Natural killer cell treated with Interleukin-12 subunit alpha and Interleukin-12 subunit beta and Interleukin-15 and Interleukin-18, amount 100 ng/mL, for 72 hours (primary cell): ENCODE measurements around the gene NPIPB2. TPM values are rescaled to one million over a fixed set of nuclear protein-coding genes. Genes with fewer than 3 reads are reported as not detected.
A peak's percentile ranks its signal among the peaks of the same experiment; 100 is the strongest.
"Not testable (repeated sequence)": the region's sequence is repeated elsewhere in the genome, so short reads cannot be mapped to it uniquely, and the experiment has no call there.

Source experiments
- ATAC-seq, 2 donors: fragments of 150-1000 bp; cut with Tn5 transposase in 1 of 2; sonication (Bioruptor Pico), chemical (Tn5 transposase) in 1 of 2; 2 replicates each; pipeline ENCODE4 v1.10.0; 2021
- DNase-seq: peaks from one replicate; pipeline ENCODE4 v3.0.0; 2022; ENCODE audit warnings: low spot score
- H3K27ac Mint-ChIP-seq, 2 donors: 1 replicate in 1 of 2; 2 replicates in 1 of 2; pipeline ENCODE4 v1.8.0; 2022; ENCODE audit warnings: mixed read lengths in 2 of 2, mild to moderate bottlenecking in 1 of 2, moderate library complexity in 1 of 2
- H3K27me3 Mint-ChIP-seq, 2 donors: 1 replicate in 1 of 2; 2 replicates in 1 of 2; pipeline ENCODE4 v1.8.0; 2022; ENCODE audit warnings: mixed read lengths in 2 of 2
- H3K36me3 Mint-ChIP-seq: one replicate; pipeline ENCODE4 v1.8.0; 2022; ENCODE audit warnings: mixed read lengths
- H3K4me1 Mint-ChIP-seq, 2 donors: 1 replicate in 1 of 2; 2 replicates in 1 of 2; pipeline ENCODE4 v1.8.0; 2022; ENCODE audit warnings: low read depth in 2 of 2, mixed read lengths in 2 of 2, mild to moderate bottlenecking in 1 of 2
- H3K4me3 Mint-ChIP-seq: one replicate; pipeline ENCODE4 v1.8.0; 2022; ENCODE audit warnings: mixed read lengths
- H3K9me3 Mint-ChIP-seq: 2 replicates; pipeline ENCODE4 v1.8.0; 2022; ENCODE audit warnings: mixed read lengths
- total RNA-seq, 2 donors: library from RNA; stranded (reverse); gene quantifications; one replicate each; pipeline ENCODE4 v1.2.3, GENCODE V29; 2022

NPIPB2 gene
- 10 to 100 TPM; 19.9 to 35.5 TPM for total RNA-seq

DNA sequence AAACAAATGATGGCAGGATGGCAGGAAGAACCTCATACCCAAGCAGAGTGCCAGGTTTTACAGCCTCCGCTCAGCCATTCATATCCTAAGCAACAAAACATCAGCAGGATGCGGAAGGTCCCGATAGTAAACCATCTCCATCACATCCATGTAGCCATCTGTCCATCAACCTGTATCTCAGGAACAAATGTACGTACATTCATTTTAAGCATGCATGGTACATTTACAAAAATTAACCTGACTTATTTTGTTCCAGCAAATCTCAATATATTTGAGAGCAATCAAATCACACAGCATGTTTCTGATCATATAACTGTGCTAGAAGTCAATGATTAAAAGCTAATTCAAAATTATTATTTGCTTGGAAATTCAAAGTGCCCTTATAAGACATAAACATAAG, at the start of gene NPIPB2:
Gene NPIPB2 (minus strand): TSS at position 101 of the 400 bp plus-strand sequence. CDS start 0 bp downstream, at position 101.
- not testable (repeated sequence) for H3K9me3 Mint-ChIP-seq, ATAC-seq, H3K27ac Mint-ChIP-seq, DNase-seq, H3K4me3 Mint-ChIP-seq, H3K27me3 Mint-ChIP-seq, H3K36me3 Mint-ChIP-seq, H3K4me1 Mint-ChIP-seq

DNA sequence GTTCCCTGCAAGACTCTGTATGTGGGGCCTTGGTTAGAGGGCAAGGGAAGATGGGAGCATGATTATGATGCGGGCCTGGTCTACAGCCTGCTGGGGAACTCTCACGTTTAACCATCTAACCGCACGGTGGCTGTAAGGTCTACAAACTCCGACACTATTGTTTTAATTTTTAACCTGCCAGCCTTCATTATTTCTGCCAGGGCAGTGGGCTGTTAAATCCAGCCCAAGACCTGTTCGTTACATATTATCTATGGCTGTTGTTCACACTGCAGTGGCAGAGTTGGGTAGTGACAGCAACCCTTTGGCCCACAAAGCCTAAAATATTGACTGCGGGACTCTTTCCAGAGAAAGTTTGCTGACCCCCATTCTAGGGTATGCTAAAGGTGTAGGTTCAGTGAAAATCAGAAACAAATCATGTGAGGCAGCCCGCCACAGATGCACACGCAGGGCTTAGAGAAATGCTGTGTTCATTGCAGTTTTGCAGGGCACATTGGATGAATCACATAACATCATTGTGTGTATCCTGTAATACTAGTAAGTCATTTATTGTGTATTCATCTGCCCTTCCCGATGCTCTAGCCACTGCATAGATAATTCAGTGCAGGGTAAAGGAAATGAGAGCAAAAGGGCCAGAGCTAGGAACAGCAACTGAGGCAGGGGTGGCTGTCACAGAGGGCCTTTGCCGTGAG, 49.0 kb upstream of the NPIPB2 start:
- Mint-ChIP-seq H3K36me3 (no peaks in the 10 kb centered on the region), H3K9me3 (no peaks in the 10 kb centered on the region), H3K27me3 (no peaks in the 10 kb centered on the region), H3K4me3 (no peak overlapping the region), H3K4me1 (peaks cover 17 to 19% of the 10 kb centered on the region in 2 donors), H3K27ac (no peak overlapping the region)
- no peak for DNase-seq
- no peak for ATAC-seq

GRCh38 chr16:11988258-11988978, 46.6 kb upstream of the NPIPB2 start:
- no peak for ATAC-seq
- DNase-seq, result no peak
- H3K36me3 Mint-ChIP-seq, result no peaks in the 10 kb centered on the region
- no peaks in the 10 kb centered on the region for H3K9me3 Mint-ChIP-seq
- peaks cover 5% of the 10 kb centered on the region in 2 donors for H3K4me1 Mint-ChIP-seq
- H3K27ac Mint-ChIP-seq, result no peak overlapping the region
- no peak overlapping the region for H3K4me3 Mint-ChIP-seq
- no peaks in the 10 kb centered on the region for H3K27me3 Mint-ChIP-seq

GRCh38 chr16:11986521-11987057, 44.7 kb upstream of the NPIPB2 start:
- H3K4me3 Mint-ChIP-seq, result no peak overlapping the region

GRCh38 chr16:11985250-11985649, 43.4 kb upstream of the NPIPB2 start:
- no peak overlapping the region for H3K27ac Mint-ChIP-seq
- ATAC-seq, result no peak
- H3K4me1 Mint-ChIP-seq, result peaks cover 0 to under 1% of the 10 kb centered on the region in 2 donors

More at GRCh38 chr16:11986521-11987057, 44.7 kb upstream of the NPIPB2 start:
- Mint-ChIP-seq H3K27ac (no peak overlapping the region), H3K4me1 (peaks cover 5% of the 10 kb centered on the region in 2 donors), H3K27me3 (no peaks in the 10 kb centered on the region), H3K9me3 (no peaks in the 10 kb centered on the region), H3K36me3 (no peaks in the 10 kb centered on the region)
- ATAC-seq, result no peak
- DNase-seq, result no peak

DNA sequence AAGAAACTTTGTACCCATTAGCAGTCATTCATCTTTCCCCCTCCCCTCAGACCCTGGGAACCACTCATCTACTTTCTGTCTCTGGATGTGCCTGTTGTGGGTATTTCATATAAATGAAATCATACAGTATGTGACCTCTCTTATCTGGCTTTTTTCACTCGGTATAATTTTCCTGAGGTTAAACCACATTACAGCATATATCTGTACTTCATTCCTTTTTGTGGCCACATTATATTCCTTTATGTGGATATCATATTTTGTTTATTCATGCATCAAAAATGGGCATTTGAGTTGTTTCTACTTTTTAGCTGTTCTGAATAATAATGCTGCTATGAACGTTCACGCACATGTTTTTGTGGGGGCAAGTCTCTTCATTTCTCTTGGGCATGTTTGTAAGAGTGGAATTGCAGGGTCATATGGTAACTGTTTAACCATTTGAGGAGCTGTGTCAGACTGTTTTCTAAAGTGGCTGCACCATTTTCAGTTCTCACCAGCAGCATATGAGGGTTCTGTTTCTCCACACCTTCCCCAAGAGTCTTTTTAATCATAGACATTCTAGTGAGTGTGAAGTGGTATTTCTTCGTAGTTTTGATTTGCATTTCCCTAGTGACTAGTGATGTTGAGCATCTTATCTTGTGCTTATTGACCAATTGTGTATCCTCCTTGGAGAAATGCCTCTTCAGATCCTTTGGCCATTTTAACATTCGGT, 38.4 kb upstream of the NPIPB2 start:
- ATAC-seq (no peak), DNase-seq (no peak)
- peaks cover 25 to 29% of the 10 kb centered on the region in 2 donors for H3K4me1 Mint-ChIP-seq

More at GRCh38 chr16:11985250-11985649, 43.4 kb upstream of the NPIPB2 start:
- no peak for DNase-seq
- Mint-ChIP-seq H3K36me3 (no peaks in the 10 kb centered on the region), H3K27me3 (no peaks in the 10 kb centered on the region), H3K9me3 (no peaks in the 10 kb centered on the region), H3K4me3 (no peak overlapping the region)

GRCh38 chr16:11979013-11979672, 37.3 kb upstream of the NPIPB2 start:
- H3K36me3 Mint-ChIP-seq, result peaks cover 4% of the 10 kb centered on the region
- H3K4me1 Mint-ChIP-seq, result peaks cover 26 to 30% of the 10 kb centered on the region in 2 donors
- H3K4me3 Mint-ChIP-seq, result no peak overlapping the region
- ATAC-seq, result no peak
- no peak overlapping the region for H3K27ac Mint-ChIP-seq
- DNase-seq, result no peak
- no peaks in the 10 kb centered on the region for H3K9me3 Mint-ChIP-seq
- H3K27me3 Mint-ChIP-seq, result no peaks in the 10 kb centered on the region

More for the DNA sequence above, 38.4 kb upstream of the NPIPB2 start:
- Mint-ChIP-seq H3K27ac (no peak overlapping the region), H3K9me3 (no peaks in the 10 kb centered on the region), H3K4me3 (no peak overlapping the region), H3K36me3 (peaks cover 4% of the 10 kb centered on the region), H3K27me3 (no peaks in the 10 kb centered on the region)

DNA sequence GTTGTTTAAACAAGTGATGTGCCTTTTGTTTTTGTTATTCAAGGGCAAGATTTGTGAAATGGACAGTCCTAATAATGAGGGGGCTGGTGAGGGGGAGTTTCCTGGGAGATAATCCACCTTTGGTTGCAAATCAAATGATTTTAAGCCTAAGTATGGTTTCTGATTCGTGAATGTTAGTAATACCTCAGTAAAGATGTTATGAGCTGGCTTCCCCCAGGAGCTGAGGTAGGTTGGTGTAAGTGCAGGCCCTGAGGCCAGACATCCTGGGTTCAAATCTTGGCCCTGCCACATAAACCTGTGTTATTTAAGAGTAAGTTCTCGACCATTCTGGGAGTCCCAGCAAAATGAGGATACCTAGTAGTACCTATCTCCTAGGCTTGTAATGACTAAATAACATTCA, 36.2 kb upstream of the NPIPB2 start:
- Mint-ChIP-seq H3K27ac (peak overlapping the region; percentile 88 to 99), H3K4me3 (peak overlapping the region; percentile 100), H3K27me3 (no peaks in the 10 kb centered on the region), H3K9me3 (no peaks in the 10 kb centered on the region), H3K4me1 (peaks cover 26 to 30% of the 10 kb centered on the region in 2 donors), H3K36me3 (peaks cover 4% of the 10 kb centered on the region)
- DNase-seq (no peak), ATAC-seq (no peak)

DNA sequence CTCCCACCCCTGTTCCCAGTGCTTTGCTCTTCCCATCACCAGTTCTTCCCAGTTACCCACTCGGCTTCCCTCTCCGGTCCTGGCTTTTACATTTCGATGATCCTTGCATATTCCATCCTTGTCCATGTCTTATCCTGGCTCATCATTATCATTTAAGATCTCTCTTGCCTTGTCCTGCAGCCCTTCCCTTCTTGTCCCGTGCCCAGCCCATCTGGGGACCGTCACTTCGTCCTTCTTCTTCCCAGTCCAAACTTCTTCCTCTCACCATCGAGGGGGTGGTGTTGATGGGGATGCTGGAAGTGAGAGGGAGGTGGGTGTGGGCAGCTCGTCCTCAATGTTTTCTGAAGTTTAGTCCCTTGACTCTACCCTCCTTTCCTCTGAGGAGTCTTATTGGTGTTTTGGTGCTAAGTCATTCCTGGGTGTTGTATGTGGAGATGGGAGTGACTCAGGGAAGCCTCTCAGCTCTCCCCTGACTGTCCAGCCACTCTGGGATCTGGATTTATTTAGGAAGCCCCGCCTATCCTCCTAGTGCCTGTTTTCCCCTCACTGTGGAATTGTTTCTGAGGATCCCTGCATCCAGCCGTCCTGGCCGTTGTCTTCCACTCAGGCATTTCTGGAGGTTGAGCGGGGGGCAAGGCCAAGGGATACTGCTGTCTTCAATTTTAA, 35.7 kb upstream of the NPIPB2 start:
- Mint-ChIP-seq H3K4me3 (peak overlapping the region; percentile 100), H3K27me3 (no peaks in the 10 kb centered on the region), H3K4me1 (peaks cover 26 to 30% of the 10 kb centered on the region in 2 donors), H3K9me3 (no peaks in the 10 kb centered on the region), H3K36me3 (peaks cover 4% of the 10 kb centered on the region), H3K27ac (peak overlapping the region; percentile 88 to 99)
- ATAC-seq (no peak), DNase-seq (no peak)

DNA sequence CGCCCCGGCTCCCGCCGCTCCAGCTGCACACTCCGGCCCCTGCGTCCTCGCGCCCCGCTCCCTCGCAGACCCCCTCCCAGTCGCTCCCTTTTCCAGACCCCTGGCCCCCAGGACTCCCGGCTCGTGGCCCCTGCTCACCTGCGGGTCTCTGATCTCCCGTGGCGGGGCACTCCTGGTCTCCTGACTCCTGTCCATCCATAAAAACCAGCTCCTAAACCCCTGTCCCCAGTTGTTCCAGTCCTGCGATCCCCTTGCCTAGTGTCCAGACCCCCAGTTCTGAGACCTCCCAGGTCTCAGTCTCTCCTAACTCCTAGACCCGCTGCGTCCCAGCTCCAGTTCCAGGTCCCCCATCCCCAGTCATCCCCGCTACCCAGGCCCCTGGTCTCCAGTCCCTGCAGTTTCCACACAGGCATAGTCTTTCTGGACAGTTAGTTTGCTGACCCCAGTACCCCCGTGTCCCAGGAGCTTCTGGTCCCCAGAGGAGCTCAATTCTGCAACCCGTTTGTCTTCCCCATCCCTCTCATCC, 35.1 kb upstream of the NPIPB2 start:
- H3K27me3 Mint-ChIP-seq, result no peaks in the 10 kb centered on the region
- H3K4me3 Mint-ChIP-seq, result peak overlapping the region; percentile 100
- H3K4me1 Mint-ChIP-seq, result peaks cover 26 to 30% of the 10 kb centered on the region in 2 donors
- peaks cover 4% of the 10 kb centered on the region for H3K36me3 Mint-ChIP-seq
- ATAC-seq, result peak in 1 of 2 donors; percentile 7
- H3K9me3 Mint-ChIP-seq, result no peaks in the 10 kb centered on the region
- no peak for DNase-seq
- H3K27ac Mint-ChIP-seq, result peak overlapping the region; percentile 88 to 99

DNA sequence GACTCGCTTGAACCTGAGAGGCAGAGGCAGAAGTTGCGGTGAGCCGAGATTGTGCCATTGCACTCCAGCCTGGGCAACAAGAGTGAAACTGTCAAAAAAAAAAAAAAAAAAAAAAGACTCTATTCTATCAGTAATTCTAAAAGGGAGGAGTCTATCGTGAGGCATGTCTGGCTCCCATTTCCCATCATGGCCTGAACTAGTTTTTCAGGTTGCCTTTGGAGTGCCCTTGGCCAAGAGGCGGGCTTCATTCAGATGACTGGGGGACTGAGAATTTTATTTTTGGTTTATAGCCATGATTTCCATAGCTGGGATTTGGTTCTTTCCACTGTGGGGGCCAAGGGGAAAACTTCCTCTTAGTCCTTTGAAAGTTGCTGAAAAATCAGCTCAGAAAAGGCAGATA, 31.2 kb upstream of the NPIPB2 start:
- DNase-seq, result no peak
- ATAC-seq, result no peak
- Mint-ChIP-seq H3K36me3 (peaks cover 4% of the 10 kb centered on the region), H3K27ac (no peak overlapping the region), H3K4me3 (no peak overlapping the region), H3K9me3 (no peaks in the 10 kb centered on the region), H3K4me1 (peaks cover 22 to 26% of the 10 kb centered on the region in 2 donors), H3K27me3 (no peaks in the 10 kb centered on the region)

GRCh38 chr16:11972128-11972527, 30.3 kb upstream of the NPIPB2 start:
- Mint-ChIP-seq H3K4me3 (no peak overlapping the region), H3K9me3 (no peaks in the 10 kb centered on the region)
- ATAC-seq, result no peak

More at GRCh38 chr16:11972128-11972527, 30.3 kb upstream of the NPIPB2 start:
- H3K27me3 Mint-ChIP-seq, result no peaks in the 10 kb centered on the region
- DNase-seq, result no peak
- peaks cover 4% of the 10 kb centered on the region for H3K36me3 Mint-ChIP-seq
- H3K27ac Mint-ChIP-seq, result no peak overlapping the region
- H3K4me1 Mint-ChIP-seq, result peaks cover 13 to 16% of the 10 kb centered on the region in 2 donors
